Neural cell (in vitro differentiated cells): ENCODE results near the gene FLVCR1.

Experiments used
- EP300 ChIP-seq: fragments of 450-650 bp; conservative IDR thresholded peaks from 2 replicates; pipeline ENCODE4 v1.6.1; 2014; ENCODE audit warnings: antibody characterized with exemption, mild to moderate bottlenecking, moderate library complexity; ENCODE audit not compliant: poor library complexity, severe bottlenecking
- EZH2 ChIP-seq: fragments of 200-600, 300-800 bp; shearing (Covaris generic), sonication (generic); IDR thresholded peaks from 2 replicates; pipeline ENCODE4 v1.6.1; 2014; ENCODE audit warnings: antibody characterized with exemption, low read length, borderline replicate concordance, mild to moderate bottlenecking; ENCODE audit not compliant: insufficient read depth, poor library complexity, severe bottlenecking
- MXI1 ChIP-seq: fragments of 450-650 bp; conservative IDR thresholded peaks from 2 replicates; pipeline ENCODE4 v1.6.1; 2014; ENCODE audit warnings: antibody characterized with exemption, mild to moderate bottlenecking; ENCODE audit not compliant: poor library complexity, severe bottlenecking
- POLR2AphosphoS5 ChIP-seq: IDR thresholded peaks from 2 replicates; pipeline ENCODE4 v1.6.1; 2012
- RAD21 ChIP-seq: fragments of 450-650 bp; conservative IDR thresholded peaks from 2 replicates; pipeline ENCODE4 v1.6.1; 2014; ENCODE audit warnings: antibody characterized with exemption, mild to moderate bottlenecking, moderate library complexity
- SMC3 ChIP-seq: fragments of 450-650 bp; conservative IDR thresholded peaks from 2 replicates; pipeline ENCODE4 v1.6.1; 2014; ENCODE audit warnings: antibody characterized with exemption, mild to moderate bottlenecking, moderate library complexity; ENCODE audit not compliant: poor library complexity
- TAF1 ChIP-seq: IDR thresholded peaks from 2 replicates; pipeline ENCODE4 v1.6.1; 2012; ENCODE audit warnings: low read depth
- TF ChIP-seq, protein P1 (sequence below): fragments of 450-650 bp; IDR thresholded peaks from 2 replicates; pipeline ENCODE4 v1.5.1; 2014; ENCODE audit warnings: antibody characterized with exemption, mild to moderate bottlenecking, moderate library complexity; ENCODE audit not compliant: poor library complexity, severe bottlenecking
- TF ChIP-seq, protein P2 (sequence below): IDR thresholded peaks from 2 replicates; pipeline ENCODE4 v1.6.1; 2012; ENCODE audit warnings: borderline replicate concordance

DNA sequence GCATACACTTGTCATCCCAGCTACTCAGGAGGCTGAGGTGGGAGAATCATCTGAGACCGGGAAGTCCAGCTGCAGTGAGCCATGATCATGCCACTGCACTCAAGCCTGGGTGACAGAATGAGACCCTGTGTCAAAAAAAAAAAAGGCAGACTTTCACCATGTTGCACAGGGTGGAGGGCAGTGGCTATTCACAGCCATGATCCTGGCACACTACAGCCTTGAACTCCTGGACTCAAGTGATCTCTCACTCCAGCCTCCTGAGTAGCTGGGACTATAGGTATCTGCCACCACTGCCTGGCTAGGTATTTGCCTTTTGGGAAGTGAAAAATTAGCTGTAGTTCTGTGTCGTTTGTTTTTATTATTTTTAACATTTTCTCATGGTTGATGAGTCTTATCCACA lies 29.7 kb upstream of the FLVCR1 start:
- no peak for TF ChIP-seq EP300
- TF ChIP-seq EZH2 = no peak
- no peak for TF ChIP-seq POLR2AphosphoS5
- TF ChIP-seq, protein P1, sequence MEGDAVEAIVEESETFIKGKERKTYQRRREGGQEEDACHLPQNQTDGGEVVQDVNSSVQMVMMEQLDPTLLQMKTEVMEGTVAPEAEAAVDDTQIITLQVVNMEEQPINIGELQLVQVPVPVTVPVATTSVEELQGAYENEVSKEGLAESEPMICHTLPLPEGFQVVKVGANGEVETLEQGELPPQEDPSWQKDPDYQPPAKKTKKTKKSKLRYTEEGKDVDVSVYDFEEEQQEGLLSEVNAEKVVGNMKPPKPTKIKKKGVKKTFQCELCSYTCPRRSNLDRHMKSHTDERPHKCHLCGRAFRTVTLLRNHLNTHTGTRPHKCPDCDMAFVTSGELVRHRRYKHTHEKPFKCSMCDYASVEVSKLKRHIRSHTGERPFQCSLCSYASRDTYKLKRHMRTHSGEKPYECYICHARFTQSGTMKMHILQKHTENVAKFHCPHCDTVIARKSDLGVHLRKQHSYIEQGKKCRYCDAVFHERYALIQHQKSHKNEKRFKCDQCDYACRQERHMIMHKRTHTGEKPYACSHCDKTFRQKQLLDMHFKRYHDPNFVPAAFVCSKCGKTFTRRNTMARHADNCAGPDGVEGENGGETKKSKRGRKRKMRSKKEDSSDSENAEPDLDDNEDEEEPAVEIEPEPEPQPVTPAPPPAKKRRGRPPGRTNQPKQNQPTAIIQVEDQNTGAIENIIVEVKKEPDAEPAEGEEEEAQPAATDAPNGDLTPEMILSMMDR = no peak
- TF ChIP-seq, protein P2, sequence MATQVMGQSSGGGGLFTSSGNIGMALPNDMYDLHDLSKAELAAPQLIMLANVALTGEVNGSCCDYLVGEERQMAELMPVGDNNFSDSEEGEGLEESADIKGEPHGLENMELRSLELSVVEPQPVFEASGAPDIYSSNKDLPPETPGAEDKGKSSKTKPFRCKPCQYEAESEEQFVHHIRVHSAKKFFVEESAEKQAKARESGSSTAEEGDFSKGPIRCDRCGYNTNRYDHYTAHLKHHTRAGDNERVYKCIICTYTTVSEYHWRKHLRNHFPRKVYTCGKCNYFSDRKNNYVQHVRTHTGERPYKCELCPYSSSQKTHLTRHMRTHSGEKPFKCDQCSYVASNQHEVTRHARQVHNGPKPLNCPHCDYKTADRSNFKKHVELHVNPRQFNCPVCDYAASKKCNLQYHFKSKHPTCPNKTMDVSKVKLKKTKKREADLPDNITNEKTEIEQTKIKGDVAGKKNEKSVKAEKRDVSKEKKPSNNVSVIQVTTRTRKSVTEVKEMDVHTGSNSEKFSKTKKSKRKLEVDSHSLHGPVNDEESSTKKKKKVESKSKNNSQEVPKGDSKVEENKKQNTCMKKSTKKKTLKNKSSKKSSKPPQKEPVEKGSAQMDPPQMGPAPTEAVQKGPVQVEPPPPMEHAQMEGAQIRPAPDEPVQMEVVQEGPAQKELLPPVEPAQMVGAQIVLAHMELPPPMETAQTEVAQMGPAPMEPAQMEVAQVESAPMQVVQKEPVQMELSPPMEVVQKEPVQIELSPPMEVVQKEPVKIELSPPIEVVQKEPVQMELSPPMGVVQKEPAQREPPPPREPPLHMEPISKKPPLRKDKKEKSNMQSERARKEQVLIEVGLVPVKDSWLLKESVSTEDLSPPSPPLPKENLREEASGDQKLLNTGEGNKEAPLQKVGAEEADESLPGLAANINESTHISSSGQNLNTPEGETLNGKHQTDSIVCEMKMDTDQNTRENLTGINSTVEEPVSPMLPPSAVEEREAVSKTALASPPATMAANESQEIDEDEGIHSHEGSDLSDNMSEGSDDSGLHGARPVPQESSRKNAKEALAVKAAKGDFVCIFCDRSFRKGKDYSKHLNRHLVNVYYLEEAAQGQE = no peak
- no peak for TF ChIP-seq TAF1
- no peak for TF ChIP-seq SMC3
- no peak for TF ChIP-seq RAD21
- no peak for TF ChIP-seq MXI1
